ENCODE measurements around the gene HDAC9. TPM values are rescaled to one million over a fixed set of nuclear protein-coding genes. Genes with fewer than 3 reads are reported as not detected.

HDAC9 gene
- total RNA-seq, 6 donors from 2014 or later = 8.4 to 23.1 (median 10.4) TPM

DNA sequence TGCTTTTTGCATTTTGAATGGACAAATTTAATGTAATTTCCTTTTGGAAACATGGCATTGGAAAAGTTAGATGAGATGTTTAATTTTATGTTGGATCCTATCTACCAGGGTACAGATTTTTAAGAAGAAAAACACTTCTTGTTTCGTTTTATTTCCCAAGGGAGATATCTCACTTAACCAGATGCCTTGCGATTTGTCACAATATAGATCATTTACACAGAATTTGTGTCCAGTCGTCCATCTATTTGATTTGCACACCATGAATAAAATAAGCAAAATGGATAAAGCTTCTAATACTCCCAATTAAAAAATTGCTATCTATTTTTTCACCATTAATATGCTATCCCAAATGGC lies 25.7 kb downstream of the HDAC9 start:
- 84 to 86% methylated on average over 3 of the region's 3 CpGs for WGBS, 2 donors
- Histone ChIP-seq H3K4me3 (no peak overlapping the region), H3K9me3 (no peaks in the 10 kb centered on the region), H3K27ac (no peak overlapping the region), H3K36me3 (no peaks in the 10 kb centered on the region), H3K27me3 (no peaks in the 10 kb centered on the region), H3K4me1 (no peaks in the 10 kb centered on the region)
- DNase-seq = no peak
- TF ChIP-seq, protein P1, sequence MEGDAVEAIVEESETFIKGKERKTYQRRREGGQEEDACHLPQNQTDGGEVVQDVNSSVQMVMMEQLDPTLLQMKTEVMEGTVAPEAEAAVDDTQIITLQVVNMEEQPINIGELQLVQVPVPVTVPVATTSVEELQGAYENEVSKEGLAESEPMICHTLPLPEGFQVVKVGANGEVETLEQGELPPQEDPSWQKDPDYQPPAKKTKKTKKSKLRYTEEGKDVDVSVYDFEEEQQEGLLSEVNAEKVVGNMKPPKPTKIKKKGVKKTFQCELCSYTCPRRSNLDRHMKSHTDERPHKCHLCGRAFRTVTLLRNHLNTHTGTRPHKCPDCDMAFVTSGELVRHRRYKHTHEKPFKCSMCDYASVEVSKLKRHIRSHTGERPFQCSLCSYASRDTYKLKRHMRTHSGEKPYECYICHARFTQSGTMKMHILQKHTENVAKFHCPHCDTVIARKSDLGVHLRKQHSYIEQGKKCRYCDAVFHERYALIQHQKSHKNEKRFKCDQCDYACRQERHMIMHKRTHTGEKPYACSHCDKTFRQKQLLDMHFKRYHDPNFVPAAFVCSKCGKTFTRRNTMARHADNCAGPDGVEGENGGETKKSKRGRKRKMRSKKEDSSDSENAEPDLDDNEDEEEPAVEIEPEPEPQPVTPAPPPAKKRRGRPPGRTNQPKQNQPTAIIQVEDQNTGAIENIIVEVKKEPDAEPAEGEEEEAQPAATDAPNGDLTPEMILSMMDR (IDR thresholded peaks at IDR 0.05) = no peak
- TF ChIP-seq EP300 (IDR thresholded peaks at IDR 0.05) = no peak
- TF ChIP-seq POLR2A (IDR thresholded peaks at IDR 0.05) = no peak
- TF ChIP-seq POLR2AphosphoS5 (IDR thresholded peaks at IDR 0.05) = no peak
- ATAC-seq (ENCODE audit: low FRiP score in 2 of 2) = no peak

DNA sequence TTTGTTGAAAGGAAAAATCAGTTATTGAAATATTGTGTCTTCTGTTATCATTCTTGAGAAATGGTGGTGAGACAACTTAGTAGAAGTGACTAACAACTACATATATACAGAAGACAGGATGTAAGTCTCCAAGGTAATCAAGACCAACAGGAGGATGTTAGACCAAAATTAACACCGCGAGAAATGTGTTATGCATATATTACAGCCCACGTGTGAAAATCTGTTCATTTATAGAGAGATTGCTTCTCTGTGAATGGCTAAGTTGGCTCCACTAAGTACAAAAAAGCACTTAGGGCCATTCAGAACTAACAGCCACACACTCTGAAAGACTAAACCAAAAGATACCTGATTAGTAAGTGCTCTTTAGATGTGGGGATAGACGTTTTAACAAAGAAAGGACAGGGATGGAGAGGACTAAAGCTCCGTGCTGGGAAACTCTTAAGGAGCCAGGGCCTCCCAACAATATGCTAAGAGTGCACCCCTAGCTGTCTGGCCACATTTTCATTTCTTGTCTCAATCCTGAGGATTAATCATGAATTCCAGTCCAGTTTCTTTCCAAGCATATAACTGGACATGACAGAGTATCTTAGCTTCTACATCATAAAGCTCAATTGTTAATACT lies 26.5 kb downstream of the HDAC9 start:
- 68 to 82% methylated on average over 5 of the region's 5 CpGs for WGBS, 2 donors
- DNase-seq (no peak), ATAC-seq (ENCODE audit: low FRiP score in 2 of 2) (no peak)
- no peak for TF ChIP-seq POLR2AphosphoS5 (IDR thresholded peaks at IDR 0.05)
- no peak for TF ChIP-seq EP300 (IDR thresholded peaks at IDR 0.05)
- TF ChIP-seq POLR2A (IDR thresholded peaks at IDR 0.05) = no peak
- TF ChIP-seq, protein P1 (IDR thresholded peaks at IDR 0.05) = no peak
- Histone ChIP-seq H3K4me3 (no peak overlapping the region), H3K4me1 (no peaks in the 10 kb centered on the region), H3K27me3 (no peaks in the 10 kb centered on the region), H3K9me3 (no peaks in the 10 kb centered on the region), H3K36me3 (no peaks in the 10 kb centered on the region), H3K27ac (no peak overlapping the region)

GRCh38 chr7:18524248-18524647 lies 28.7 kb downstream of the HDAC9 start:
- Histone ChIP-seq H3K9me3 (no peaks in the 10 kb centered on the region), H3K36me3 (no peaks in the 10 kb centered on the region), H3K4me3 (no peak overlapping the region), H3K27ac (no peak overlapping the region), H3K4me1 (no peaks in the 10 kb centered on the region), H3K27me3 (no peaks in the 10 kb centered on the region)
- 82 to 89% methylated on average over 3 of the region's 3 CpGs for WGBS, 2 donors
- no peak for ATAC-seq (ENCODE audit: low FRiP score in 2 of 2)
- no peak for DNase-seq
- TF ChIP-seq, protein P1 (IDR thresholded peaks at IDR 0.05) = no peak
- TF ChIP-seq EP300 (IDR thresholded peaks at IDR 0.05) (no peak), POLR2A (IDR thresholded peaks at IDR 0.05) (no peak), POLR2AphosphoS5 (IDR thresholded peaks at IDR 0.05) (no peak)

DNA sequence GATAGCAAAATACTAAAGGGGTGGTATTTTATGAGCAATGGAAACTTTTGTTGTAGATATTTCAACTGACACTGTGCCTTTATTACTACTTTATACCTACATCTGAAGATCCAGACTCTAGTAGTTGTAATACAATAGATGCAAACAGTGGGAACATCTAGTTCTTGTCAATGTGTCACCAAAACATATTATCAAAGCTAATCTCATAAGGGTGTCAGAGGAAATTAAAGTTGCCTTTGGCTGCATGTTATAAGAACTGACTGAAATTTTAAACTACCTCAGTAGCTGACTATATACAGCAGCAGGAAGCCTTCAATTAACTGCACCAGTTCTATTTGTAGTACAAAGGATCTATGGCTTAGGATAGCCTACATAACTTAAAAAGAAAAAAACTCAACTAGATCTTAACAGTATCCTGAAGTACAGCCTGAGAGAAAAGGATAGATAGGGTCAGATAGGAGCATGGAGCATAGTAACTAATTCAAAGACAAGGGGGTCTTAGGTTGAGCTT lies 30.9 kb downstream of the HDAC9 start:
- no peak overlapping the region for H3K4me3 ChIP-seq
- ATAC-seq (ENCODE audit: low FRiP score in 2 of 2) (no peak), DNase-seq (no peak)
- no peaks in the 10 kb centered on the region for H3K9me3 ChIP-seq
- H3K27ac ChIP-seq = no peak overlapping the region
- TF ChIP-seq POLR2AphosphoS5 (IDR thresholded peaks at IDR 0.05) (no peak), EP300 (IDR thresholded peaks at IDR 0.05) (no peak), POLR2A (IDR thresholded peaks at IDR 0.05) (no peak)
- TF ChIP-seq, protein P1 (IDR thresholded peaks at IDR 0.05) = no peak
- no peaks in the 10 kb centered on the region for H3K27me3 ChIP-seq
- no peaks in the 10 kb centered on the region for H3K4me1 ChIP-seq
- H3K36me3 ChIP-seq = no peaks in the 10 kb centered on the region

- Histone ChIP-seq H3K27ac (no peak overlapping the region), H3K4me1 (no peaks in the 10 kb centered on the region), H3K36me3 (no peaks in the 10 kb centered on the region), H3K9me3 (no peaks in the 10 kb centered on the region), H3K27me3 (no peaks in the 10 kb centered on the region), H3K4me3 (no peak overlapping the region)
- WGBS, 2 donors = 79 to 83% methylated on average over 1 of the region's 1 CpG
- DNase-seq = no peak
- no peak for ATAC-seq (ENCODE audit: low FRiP score in 2 of 2)
- TF ChIP-seq EP300 (IDR thresholded peaks at IDR 0.05) = no peak
- TF ChIP-seq POLR2AphosphoS5 (IDR thresholded peaks at IDR 0.05) = no peak
- TF ChIP-seq, protein P1 (IDR thresholded peaks at IDR 0.05) = no peak
- no peak for TF ChIP-seq POLR2A (IDR thresholded peaks at IDR 0.05)
Observed at GRCh38 chr7:18529239-18529638, 33.7 kb downstream of the HDAC9 start.
